T-helper 22 cell (primary cell): ENCODE results near the gene VMAC.
A peak's percentile ranks its signal among the peaks of the same experiment; 100 is the strongest.

Experiments
- DNase-seq: peaks from one replicate; pipeline ENCODE4 v3.0.0-alpha.2; 2020; ENCODE audit warnings: low read depth

VMAC gene

GRCh38 chr19:5903624-5904351, 884 bp upstream of the VMAC start, which contains the start of gene NDUFA11:
Gene NDUFA11 (minus strand): TSS chr19:5903790. CDS start chr19:5903708, 82 bp downstream.
- peak; percentile 93 for DNase-seq

DNA sequence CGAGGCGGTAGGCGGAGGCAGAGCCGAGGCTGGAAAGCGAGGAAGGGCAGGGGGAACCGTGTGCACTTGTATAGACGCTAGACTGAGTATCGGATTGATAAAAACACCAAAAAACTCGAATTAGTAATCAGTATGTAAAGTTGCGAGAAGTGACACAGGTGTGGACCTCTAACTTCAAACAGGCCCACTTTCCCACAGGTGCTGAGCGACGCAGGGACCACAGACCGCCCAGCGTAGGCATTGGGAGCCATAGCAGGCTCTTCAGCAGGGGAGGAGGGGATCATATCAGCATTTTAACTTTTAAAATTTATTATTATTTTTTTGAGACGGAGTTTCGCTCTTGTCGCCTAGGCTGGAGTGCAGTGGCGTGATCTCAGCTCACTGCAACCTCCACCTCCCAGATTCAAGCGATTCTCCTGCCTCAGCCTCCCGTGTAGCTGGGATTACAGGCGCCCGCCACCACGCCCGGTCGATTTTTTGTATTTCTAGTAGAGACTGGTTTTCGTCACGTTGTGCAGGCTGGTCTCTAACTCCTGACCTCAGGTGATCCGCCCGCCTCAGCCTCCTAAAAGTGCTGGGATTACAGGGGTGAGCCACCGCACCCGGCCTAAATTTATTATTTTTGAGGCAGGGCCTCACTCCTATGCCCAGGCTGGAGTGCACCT, 574 bp downstream of the VMAC start:
- no peak for DNase-seq

DNA sequence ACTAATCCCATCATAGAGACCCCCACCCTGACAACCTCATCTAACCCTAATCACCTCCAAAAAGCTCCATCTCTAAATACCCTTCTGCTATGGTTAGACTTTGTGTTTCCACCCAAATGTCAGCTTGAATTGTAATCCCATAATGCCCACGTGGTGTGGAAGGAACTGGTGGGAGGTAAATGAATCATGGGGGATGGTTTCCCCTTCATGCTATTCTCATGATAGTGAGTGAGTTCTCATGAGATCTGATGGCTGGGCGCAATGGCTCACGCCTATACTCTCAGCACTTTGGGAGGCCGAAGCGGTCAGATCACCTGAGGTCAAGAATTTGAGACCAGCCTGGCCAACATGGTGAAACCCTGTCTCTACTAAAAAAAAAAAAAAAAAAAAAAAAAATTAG, 2.6 kb downstream of the VMAC start:
- DNase-seq: no peak

GRCh38 chr19:5908773-5909442, 4.2 kb downstream of the VMAC start:
- DNase-seq: no peak

DNA sequence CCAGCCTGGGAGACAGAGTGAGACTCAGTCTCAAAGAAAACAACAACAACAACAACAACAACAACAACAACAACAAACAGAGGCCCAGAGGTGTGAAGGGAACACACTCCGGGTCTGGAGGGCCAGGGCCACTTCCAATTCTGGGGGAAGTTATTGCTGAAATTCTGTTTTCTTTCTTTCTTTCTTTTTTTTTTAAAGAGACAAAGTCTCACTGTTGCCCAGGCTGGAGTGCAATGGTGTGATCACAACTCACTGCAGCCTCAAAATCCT, 5.9 kb downstream of the VMAC start:
- DNase-seq: no peak

GRCh38 chr19:5911366-5911765, 6.7 kb downstream of the VMAC start:
- no peak for DNase-seq

DNA sequence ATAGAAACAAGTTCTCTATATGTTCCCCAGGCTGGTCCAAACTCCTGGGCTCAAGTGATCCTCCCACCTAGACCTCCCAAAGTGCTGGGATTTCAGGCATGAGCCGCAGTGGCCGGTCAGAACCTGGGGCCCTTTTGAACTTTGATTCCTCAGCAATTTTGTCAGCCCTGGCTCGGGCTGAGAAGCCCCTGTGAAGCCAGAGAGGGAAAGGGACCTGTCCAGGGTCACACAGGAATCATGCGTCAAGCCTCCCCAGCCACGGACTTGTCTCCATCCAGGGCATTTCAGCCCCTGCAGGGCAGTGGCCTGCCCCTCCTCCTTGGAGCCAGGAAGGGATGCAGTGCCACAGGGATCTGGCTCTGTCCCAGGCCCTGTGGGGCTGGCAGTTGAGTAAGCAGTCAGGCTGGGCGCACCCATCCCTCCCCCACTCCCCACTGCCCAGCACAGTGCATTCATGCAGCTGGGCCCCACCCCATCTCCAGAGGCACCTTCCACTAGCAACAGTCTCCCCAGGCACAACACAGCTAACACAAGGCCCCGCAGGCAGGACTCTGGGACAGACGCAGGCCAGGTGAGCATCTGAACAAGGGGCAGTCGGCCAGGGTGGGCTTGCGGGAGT, 9.2 kb downstream of the VMAC start, which contains the start of gene CAPS:
Gene CAPS, plus strand, starts transcription at position 516 of the 619 bp plus-strand sequence. CDS start 153 bp downstream, outside the sequence.
- DNase-seq: no peak

GRCh38 chr19:5914358-5914774, 9.7 kb downstream of the VMAC start:
- no peak for DNase-seq

DNA sequence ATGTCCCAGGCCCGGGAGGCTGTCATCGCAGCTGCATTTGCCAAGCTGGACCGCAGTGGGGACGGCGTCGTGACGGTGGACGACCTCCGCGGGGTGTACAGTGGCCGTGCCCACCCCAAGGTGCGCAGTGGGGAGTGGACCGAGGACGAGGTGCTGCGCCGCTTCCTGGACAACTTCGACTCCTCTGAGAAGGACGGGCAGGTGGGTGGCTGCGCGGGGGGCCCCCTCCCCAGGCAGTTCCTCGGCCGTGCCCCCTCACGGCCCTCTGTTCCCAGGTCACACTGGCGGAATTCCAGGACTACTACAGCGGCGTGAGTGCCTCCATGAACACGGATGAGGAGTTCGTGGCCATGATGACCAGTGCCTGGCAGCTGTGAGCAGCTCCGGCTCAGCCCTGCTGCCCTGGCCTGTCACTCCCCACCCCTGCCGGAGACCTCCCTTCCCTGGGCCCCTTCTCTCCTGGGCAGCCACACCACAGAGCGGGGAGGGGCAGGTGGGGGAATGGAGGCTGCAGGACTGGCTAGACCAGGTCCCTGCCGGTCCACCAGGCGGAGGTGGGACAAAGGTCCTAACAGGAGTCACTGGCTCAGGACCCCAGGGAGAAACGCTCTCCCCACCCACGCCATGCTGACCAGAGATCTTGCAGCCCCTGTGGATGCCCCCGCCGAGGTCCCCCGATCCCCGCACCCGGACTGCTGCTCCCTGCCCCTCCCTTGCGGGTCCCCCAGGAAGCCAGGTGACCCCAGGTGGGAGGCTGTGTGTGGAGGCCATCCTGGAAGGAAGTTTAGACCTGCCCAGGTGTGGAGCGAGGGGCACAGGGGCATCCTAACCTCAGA, 10.5 kb downstream of the VMAC start:
- no peak for DNase-seq

DNA sequence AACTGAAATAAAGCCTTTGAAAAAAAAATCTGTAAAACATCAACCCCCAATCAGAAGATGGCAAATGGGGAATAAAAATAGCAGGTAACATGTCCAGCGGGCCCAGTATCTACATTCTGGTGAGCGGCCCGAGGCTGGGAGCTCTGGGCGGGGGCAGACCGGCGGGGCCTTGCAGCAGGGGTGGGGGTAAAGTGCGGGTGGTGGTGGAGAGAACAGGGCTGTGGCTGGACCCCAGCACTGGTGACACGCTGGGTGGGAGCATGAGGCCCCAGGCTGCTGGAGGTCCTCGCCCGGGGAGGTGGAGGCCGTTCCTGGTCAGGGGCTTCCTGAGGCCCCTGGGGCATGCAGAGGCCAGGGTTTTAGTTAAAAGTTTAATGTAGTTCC, 11.1 kb downstream of the VMAC start:
- DNase-seq: no peak

- DNase-seq: no peak
Measured at GRCh38 chr19:5916181-5916708, 11.6 kb downstream of the VMAC start.

GRCh38 chr19:5917431-5918107, 12.9 kb downstream of the VMAC start:
- no peak for DNase-seq

DNA sequence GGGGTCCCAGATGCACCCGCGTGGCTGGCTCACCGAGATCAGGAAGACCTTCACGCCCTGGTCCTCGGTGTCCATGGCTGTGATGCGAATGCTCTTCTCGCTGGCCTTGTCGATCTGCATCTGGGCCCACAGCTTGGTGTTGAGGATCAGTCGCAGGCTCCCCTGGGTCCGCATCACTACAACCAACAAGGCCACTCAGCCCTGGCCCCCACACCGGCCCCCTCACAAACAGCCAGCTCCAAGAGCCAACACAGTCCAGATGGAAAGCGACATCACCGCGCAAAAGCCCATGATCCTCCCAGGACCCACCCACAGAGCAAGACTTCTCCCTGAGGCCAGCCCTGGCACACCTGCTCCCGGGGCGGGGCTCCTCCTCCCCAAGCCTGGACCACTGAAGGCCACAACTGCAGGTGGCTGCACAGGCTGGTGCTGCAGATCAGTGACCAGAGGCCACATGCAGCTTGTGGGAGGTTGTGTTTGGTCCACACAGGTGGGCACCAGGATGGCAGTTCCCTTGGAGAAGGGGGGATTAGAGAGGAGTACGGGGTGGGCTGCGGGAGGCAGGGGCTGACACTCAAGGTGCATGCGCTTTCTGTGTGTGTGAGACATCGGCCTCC, 13.9 kb downstream of the VMAC start:
- DNase-seq: no peak

- no peak for DNase-seq
Measured at GRCh38 chr19:5921516-5922160, 17.0 kb downstream of the VMAC start.

GRCh38 chr19:5922161-5922545, 17.5 kb downstream of the VMAC start:
- DNase-seq: no peak

DNA sequence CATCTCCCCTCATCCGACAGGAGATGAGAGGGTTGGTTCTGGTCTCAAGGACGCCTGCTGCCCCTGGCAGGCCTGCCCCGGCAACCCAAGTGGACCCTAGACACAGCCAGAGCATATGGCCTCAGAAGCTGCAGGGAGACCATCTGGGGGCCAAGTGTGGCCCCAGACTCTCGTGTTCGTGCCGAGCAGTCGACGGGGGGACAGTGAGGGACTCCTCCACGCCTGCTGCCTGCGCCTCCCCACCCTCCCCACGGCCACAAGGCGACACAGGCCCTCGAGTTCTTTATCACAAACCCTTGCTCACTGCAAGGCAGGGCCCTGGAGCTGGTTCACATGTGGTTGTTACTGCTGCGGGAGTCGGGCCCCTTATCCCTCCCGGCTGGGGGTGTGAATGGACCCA, 18.7 kb downstream of the VMAC start:
- DNase-seq: no peak

GRCh38 chr19:5925830-5926427, 21.3 kb downstream of the VMAC start:
- DNase-seq: no peak

- DNase-seq: no peak
Measured at GRCh38 chr19:5926641-5927440, 22.2 kb downstream of the VMAC start.

DNA sequence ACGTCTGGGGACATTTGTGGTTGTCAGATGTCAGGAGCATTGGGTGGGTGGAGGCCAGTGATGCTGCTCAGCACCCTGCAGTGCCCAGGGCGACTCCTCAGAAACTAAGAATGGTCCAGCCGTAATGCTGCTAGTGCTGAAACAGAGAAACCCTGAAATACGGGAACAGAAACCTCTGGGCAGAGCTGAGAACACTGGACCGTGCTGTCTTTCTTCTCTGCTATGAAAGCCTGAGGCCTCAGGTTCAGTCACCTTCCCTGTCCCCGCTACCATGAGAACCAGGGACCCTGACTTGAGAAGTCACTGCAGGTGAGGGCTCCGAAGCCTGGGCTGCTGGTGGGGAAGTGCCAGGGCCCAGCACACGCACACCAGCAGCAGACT, 22.8 kb downstream of the VMAC start:
- DNase-seq: no peak
